Fibroblast of villous mesenchyme (primary cell): ENCODE data around the gene JPH3. TPM values are rescaled to one million over a fixed set of nuclear protein-coding genes. Genes with fewer than 3 reads are reported as not detected.
A peak's percentile ranks its signal among the peaks of the same experiment; 100 is the strongest.

Experiments used
- DNase-seq: peaks from one replicate; pipeline ENCODE4 v3.0.0-alpha.2; 2010; ENCODE audit warnings: low read depth
- H3K4me3 ChIP-seq: 2 replicates; pipeline ENCODE4 v1.5.1; 2011; ENCODE audit warnings: low read depth, mild to moderate bottlenecking, low read length
- total RNA-seq: library from RNA; depleted of rRNA; stranded (reverse); fragments of >200 nt; gene quantifications from 2 replicates; pipeline ENCODE4 v1.2.3, GENCODE V29; 2012
- TF ChIP-seq, protein P1 (sequence below): IDR thresholded peaks from 2 replicates; pipeline ENCODE4 v1.5.1; 2012; ENCODE audit warnings: low read depth, mild to moderate bottlenecking, low read length; ENCODE audit not compliant: insufficient read depth

Gene JPH3
- total RNA-seq = not detected in 2 replicates

DNA sequence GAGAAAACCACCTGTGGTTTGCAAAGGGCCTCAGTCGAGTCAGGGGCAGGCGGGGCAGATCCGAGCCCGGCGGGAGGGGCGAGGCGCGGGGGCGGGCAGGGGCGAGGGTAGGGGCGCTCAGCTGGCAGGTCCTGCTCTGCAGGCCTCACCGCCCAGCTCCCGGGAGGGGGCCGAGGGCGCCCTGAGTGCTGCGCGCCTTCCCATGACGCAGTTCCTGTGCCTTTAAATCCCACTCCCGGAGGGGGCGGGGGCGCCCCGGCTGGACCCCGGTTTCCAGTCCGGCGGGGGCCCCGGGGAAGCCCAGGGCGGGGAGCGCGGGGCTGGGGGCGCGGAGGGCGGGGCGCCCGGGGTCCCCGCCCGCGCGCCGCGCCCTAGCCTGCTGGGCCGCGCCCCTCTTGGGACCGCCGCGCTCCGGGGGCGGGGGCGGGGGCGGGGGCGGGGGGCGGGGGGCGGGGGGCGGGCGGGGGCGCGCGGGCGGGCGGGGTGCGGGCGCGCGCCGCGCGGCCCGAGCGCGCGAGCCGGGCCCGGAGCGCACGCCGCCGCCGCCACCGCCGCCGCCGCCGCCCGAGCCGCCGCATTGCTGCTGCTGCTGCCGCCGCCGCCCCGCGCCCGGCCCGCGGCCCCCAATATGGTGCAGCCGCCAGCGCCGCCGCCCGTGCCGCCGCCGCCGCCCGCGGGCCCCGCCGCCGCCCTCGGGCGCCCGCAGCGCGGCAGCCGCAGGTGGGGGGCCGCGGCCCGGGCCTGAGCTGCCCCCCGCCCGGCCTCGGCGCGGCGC lies at the start of gene JPH3:
JPH3 (plus strand) TSS at position 508 of the 775 bp plus-strand sequence. CDS start 639 bp downstream, outside the sequence.
- no peak for DNase-seq

DNA sequence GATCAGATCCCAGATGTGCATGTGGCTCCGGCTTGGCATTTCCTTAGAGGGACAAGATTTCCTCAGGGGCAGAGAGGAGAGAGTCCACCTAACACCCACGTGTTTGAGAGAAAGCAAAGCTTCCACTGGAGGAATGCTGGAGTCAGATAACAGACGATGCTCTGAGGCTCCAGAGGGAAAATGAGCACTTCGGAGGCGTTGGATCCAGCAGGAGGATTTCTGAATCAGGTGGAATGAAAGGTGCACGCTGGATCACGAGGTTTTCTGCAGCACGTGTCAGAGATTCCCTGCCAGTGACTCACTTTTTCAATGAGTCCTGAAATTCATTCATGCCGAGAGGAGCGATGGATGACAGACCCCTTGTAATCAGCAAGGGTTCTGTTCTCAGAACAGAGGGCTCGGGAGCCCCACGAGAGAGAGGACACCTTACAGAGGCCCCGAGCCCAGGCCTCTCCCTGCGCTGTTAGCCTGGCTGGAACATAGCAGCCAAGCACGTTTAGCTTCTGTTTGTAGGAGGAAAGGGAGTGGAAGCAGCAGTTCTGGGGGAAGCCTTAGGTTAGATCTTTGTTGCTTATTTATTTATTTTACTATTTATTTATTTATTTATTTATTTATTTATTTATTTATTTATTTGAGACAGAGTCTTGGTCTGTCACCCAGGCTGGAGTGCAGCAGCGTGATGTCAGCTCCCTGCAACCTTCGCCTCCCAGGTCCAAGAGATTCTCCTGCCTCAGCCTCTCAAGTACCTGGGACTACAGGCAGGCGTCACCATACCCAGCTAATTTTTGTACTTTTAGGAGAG lies 49.3 kb upstream of the JPH3 start:
- no peak for DNase-seq
- H3K4me3 ChIP-seq = no peak overlapping the region
- TF ChIP-seq, protein P1, sequence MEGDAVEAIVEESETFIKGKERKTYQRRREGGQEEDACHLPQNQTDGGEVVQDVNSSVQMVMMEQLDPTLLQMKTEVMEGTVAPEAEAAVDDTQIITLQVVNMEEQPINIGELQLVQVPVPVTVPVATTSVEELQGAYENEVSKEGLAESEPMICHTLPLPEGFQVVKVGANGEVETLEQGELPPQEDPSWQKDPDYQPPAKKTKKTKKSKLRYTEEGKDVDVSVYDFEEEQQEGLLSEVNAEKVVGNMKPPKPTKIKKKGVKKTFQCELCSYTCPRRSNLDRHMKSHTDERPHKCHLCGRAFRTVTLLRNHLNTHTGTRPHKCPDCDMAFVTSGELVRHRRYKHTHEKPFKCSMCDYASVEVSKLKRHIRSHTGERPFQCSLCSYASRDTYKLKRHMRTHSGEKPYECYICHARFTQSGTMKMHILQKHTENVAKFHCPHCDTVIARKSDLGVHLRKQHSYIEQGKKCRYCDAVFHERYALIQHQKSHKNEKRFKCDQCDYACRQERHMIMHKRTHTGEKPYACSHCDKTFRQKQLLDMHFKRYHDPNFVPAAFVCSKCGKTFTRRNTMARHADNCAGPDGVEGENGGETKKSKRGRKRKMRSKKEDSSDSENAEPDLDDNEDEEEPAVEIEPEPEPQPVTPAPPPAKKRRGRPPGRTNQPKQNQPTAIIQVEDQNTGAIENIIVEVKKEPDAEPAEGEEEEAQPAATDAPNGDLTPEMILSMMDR = no peak

More for the DNA sequence above, at the start of gene JPH3:
- TF ChIP-seq, protein P1 = no peak
- H3K4me3 ChIP-seq = peak within 1 kb of the TSS; percentile 15

DNA sequence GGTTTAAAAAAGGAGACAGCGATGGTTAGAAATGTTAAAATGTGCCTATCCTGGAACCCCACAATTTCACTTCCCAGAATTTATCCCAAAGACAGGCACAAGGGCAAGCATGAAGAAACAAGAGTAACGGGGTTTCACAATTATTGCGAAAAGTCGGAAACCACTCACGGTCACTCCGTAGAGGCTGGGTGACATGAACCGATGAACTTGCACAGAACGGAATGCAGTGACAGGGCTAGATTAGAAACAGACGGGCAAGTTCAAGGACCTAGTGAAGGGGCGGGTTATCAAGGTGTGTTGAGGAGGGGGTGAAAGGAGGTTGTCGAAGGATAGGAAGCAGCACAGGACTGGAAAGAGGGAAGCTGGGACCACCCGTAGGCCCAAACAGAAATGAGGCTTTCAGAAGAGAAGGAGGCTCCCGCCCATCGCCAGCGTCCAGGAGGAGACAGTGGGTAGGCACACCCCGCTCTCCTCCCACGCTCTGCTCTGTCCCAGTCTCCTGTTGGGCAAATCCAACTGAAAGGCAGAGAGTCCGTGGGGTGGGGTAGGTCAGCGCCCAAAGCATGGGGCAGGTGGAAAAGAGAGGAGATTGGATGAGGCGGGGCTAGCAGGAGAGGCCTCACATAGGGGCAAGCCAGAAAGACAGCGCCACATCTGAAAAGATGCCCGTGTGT lies 47.4 kb upstream of the JPH3 start:
- TF ChIP-seq, protein P1 = no peak
- no peak overlapping the region for H3K4me3 ChIP-seq
- peak; percentile 47 for DNase-seq

DNA sequence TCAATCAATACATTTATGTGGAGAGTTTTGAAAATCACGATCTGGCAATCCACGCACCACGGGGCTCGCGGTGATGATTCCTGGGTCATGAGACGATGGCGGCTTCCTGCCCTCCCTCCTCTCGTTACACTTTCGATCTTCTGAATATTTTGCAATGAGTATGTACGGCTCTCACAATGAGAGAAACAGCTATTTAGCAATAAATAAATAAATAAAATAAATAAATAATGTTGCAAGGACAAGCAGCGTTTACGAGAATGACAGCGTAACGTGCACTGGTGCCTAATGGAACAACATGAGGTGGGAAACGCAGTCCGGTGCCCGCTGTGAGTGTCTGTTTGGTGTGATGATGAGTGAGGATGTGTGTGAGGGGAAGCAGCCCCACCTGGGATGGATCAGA lies 46.7 kb upstream of the JPH3 start:
- TF ChIP-seq, protein P1 = no peak
- DNase-seq = no peak
- no peak overlapping the region for H3K4me3 ChIP-seq

DNA sequence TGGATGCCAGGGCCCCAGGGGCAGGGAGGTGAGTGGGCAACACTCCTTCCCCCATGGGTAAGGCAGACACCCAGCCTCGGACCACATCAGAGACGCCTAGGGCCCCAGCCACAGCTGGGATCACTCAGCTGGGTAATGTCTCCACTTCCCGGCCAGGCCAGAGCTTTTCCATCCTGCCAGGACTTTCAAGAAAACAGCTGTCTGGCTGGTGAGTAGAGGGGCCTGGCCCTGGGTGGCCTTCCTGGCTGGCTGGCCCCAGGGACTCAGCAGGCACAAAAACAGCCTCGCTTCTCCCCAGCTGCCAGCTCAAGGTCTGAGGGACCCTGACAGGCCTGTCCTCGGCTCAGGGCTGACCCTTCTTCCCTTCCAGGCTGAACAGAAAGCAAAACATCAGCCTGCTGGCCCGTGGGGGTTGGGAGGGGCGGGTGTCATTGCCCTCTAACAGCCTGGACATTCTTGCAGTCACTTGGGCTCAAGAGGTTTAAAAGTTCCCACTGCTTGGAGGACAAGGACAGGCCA lies 45.3 kb upstream of the JPH3 start:
- no peak overlapping the region for H3K4me3 ChIP-seq
- peak; percentile 86 for DNase-seq
- TF ChIP-seq, protein P1 = no peak

DNA sequence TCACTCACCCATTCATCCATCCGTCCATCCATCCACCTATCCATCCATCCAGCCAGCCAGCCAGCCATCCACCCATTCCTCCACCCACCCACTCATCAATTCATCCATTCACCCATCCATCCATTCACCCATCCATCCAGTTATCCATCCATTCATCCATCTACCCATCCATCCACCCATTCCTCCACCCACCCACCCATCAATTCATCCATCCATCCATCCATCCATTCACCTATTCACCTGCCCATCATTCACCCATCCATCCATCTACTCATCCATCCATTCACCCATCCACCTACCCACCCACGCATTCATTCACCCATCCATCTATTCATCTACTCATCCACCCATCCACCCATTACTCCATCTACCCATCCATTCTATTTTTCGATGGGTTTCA lies 43.6 kb upstream of the JPH3 start:
- TF ChIP-seq, protein P1 = no peak
- no peak for DNase-seq
- no peak overlapping the region for H3K4me3 ChIP-seq
